Measurements from ENCODE around the gene SUPT7L.
"Not testable (repeated sequence)": the region's sequence is repeated elsewhere in the genome, so short reads cannot be mapped to it uniquely, and the experiment has no call there.

The SUPT7L gene

DNA sequence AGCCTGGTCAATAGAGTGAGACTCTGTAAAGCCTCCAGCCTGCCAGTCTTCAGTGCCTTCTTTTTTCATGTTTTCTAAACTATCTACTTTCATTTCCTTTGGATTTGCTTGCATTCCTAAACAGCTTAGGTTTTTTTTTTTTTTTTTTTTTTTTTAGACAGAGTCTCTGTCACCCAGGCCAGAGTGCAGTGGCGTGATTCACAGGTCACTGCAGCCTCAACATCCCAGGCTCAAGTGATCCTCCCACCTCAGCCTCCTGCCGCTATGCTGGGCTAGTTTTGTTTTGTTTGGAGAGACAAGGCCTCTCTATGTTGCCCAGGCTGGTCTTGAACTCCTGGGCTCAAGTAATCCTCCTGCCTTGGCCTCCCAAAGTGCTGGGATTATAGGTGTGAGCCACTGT, 33.2 kb downstream of the SUPT7L start:
- not testable (repeated sequence) for DNase-seq

DNA sequence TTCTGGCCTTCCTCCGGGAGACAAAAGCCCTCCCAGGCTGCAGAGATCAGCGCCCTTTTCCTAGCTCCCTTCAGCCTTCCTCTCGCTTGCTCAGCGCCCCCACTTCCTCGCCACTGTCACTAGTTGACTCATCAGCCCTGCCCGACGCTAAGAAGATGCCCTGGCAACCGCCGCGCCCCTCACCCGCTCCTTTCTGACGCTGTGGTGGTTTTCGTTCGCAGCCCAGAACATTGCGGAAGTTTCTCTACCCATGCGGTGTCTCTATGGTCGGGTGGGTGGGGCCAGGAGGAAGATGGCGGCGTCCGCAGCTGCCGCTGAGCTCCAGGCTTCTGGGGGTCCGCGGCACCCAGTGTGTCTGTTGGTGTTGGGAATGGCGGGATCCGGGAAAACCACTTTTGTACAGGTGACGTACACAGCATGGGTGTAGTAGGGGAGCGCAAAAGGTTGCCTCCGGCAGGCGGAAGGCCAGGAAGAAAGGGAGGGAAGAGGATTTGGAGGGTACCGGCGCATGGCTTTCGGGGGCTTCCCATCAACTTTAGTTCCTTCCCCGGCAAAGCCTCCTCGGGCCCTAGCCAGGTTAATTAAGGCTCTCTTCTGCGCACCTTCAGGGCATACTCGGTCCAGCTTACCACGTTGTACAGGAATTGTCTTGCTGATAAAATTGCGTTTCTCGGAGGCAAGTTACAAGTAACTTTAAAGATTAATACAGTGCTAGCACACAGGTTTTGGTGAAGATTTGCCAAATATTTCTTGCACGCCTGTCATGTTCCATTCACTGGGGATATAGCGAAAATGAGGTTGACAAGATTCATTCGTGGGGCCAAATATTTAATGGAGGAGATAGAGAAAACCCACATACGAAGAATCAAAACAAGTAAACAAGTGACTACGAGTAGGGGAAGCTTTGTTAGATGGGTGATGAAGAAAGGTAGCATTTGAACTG, 34.4 kb downstream of the SUPT7L start, which contains the start of the genes CCDC121 and GPN1:
TSS of gene CCDC121 (minus strand) at position 246 of the 943 bp plus-strand sequence. CDS start 1,213 bp downstream, outside the sequence.
TSS of gene GPN1 (plus strand) at position 284 of the 943 bp plus-strand sequence. CDS start at position 293, 9 bp downstream.
- DNase-seq, result peak; percentile 94

DNA sequence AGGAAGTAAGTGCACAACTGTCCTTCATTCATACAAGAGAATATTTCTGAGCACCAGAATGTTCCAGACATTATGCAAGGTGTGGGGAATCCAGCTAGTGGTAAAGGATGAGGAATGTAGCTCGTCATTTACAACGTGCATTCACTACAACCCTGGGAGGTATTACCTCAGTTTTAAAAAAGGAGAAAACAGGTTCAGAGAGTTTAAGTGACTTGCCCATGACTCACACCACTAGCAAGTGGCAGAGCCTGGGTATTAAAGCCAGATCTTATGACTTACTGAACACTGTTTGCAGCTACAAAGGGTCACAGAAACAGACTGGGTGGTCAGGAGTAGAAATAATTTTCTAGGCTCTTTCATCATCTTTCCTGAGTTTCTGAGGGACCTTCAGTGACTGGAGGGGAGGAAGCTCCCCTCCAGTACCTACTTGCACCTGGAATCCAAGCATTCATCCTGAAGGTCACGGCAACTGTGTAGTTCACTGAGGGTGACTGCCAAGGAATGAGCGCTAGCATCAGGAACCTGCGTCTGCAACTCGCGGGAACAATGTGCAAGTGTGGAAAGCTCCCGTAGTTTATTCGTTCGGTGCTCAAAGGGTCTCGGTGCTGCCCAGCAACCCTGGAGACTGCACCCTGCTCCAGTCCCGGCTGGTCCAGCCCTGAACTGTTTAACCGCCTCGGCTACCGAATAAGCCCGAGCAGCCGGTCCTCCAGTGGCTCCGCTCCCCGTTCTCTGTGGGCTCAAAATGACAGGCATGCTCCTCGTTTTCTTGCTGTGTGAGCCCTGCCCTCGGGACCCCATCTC, 35.2 kb downstream of the SUPT7L start:
- DNase-seq, result no peak

DNA sequence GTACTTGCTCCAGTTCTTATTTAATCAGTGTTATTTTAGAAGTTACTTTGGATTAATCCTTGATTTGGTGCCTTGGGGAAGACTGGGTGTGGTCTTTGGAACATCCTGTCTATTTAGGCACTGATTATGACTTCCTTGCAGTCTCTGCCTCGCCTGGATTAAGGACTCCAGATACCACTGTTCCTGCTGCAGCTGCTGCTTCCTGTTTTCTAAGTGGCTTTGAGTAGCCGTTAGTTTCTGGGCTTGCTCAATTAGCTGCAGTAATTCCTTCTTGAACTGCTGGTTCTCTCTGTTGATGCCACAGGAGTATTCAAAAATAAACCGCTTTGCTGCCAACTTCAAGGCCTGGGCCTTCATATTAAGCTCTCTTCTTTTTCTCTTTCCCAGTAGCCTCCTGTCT, 36.5 kb downstream of the SUPT7L start:
- DNase-seq, result not testable (repeated sequence)

DNA sequence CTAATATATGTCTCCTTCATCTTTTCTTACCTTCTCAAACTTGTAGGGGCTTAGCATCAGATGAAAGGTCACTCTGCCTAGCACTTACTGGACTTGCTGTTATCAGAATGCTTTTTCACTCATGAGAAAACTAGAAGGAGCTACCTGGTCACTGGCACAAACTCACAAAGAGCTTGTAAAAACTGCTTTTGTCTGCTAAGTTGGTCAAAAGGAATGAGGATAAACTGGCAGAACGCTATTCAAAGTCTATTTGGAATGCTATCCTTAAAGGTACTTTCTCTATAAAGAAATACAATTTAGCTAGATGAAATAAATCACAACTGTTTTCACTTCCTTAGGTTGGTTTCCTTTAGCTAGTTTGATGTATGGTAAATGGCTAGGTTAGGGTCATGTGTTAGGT, 37.1 kb downstream of the SUPT7L start:
- DNase-seq, result not testable (repeated sequence)

DNA sequence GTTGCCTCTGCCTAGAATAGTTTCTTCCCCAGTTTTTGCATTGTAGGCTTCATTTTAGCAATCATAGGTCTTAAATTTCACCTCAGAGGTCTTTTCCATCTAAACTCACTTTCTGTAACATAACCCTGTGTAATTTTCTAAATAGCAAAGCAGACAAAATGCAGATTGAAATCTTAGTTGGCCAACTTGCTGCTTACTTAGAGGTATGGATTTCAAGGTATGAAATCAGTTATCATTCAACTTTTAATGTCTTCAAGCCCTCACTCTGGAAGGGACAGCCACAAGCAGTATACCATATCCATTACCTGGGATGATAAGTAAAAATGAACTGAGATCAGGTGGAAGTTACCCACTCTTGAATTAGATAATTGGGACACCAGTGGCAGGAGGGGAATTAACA, 38.5 kb downstream of the SUPT7L start:
- DNase-seq, result no peak

DNA sequence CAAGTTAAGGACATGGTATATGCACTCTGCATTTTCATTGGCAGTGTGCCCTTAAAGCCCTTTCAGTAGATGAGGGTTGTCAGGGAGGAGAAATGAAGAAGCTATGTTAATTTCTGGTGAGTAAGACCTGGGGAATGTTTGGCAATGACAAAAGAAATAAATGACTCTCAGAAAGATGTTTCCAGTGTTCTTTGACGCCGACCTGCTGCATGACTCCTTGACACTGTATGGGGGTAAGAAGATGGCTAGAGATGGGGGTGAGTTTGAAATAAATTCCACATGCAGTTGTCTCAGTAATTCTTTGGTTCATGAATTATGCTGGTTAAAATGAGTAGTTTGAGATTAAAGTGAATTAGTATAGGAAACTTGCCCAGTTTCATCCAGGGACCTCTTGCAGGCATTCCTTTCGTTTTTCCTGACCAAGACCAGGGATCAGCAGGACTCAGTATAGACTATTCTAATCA, 40.5 kb downstream of the SUPT7L start:
- DNase-seq, result no peak

DNA sequence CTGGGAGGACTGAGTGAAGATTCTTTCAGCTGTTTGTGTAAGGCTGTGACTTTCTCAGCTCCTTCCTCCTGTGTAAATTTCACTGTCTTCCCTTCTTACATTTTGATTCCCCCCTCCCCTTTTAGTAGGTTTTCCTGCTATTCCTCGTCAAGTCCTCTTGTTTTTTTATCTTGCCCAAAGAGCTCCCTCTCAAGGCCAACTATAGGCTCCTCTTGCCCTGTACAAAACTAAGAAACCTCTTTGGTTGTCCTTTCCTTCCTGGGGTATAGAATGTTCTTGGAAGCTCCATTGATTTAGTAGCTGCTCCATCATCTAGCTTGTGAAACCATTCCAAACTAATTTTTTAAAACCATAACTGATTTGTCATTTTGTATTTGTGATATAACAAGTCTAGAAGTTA, 41.9 kb downstream of the SUPT7L start:
- no peak for DNase-seq

DNA sequence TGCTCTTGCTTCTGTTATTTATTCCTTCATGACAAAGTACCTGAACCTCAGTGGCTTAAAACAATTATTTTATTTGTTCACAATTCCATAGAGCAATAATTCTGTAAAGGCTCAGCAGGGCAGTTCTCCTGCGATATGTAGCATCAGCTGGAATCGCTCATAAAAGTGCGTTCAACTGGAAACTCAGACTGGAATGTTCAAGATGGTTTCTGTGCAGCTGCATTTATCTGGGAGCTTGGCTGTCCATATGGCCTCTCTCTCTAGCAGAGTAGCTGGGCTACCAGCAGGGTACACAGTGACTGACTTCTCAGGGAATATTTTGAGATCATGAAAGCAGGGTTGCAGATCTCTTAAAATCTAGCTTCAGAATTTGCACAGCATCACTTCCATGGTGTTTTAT, 48.1 kb downstream of the SUPT7L start:
- peak; percentile 87 for DNase-seq

DNA sequence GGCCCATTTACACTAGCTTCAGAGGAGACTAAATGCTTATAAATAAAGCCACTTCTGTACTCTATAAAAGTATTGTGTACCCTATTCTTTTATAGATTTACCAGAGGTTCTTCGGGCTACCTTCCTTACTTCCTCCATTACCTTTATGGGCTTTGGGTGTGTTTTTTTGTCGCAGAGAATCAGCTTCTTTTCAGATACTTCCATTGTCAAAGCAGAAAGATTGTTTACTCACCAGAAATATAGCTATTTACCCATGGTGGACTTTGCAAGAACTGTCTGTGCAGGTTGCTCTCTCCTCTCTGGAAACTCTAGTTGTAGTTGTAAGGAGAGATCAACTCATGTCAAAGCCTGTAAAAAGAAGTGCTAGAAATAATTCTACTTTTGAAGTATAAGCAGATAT, 49.4 kb downstream of the SUPT7L start:
- no peak for DNase-seq

DNA sequence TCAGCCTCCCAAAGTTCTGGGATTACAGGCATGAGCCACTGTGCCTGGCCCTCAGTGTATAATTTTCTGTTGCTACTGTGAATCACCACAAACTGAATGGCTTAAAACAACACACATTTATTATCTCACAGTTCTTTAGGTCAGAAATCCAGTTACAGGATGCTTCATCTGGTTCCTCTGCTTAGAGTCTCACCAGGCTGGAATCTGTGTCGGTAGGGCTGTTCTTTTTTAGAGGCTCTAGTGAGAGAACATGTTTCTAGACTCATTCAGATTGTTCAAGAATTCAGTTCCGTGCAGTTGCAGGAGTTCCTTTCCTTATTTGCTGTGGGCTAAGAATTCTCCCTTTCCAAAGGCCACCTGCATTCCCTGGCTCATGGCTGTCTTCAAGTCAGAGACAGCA, 56.8 kb downstream of the SUPT7L start:
- no peak for DNase-seq
